Astrocyte (in vitro differentiated cells and primary cell): ENCODE data around the gene GCDH. TPM values are rescaled to one million over a fixed set of nuclear protein-coding genes. Genes with fewer than 3 reads are reported as not detected.

Experiments
- DNase-seq: peaks from one replicate; pipeline ENCODE4 v3.0.0-alpha.2; 2010; ENCODE audit warnings: low read depth
- FAIRE-seq: peaks from 2 replicates; lab custom pipeline; 2011; peaks lifted over from hg19 to GRCh38; lab: Jason Lieb, UNC
- H2AFZ ChIP-seq: 2 replicates; pipeline ENCODE4 v1.6.0; 2012; ENCODE audit warnings: low read depth, low read length, inconsistent platforms
- H3K27ac ChIP-seq: 2 replicates; pipeline ENCODE4 v1.5.1; 2011; ENCODE audit warnings: low read depth, low read length, inconsistent platforms
- H3K27me3 ChIP-seq: 2 replicates; pipeline ENCODE4 v1.6.0; 2011; ENCODE audit warnings: low read length, inconsistent platforms; ENCODE audit not compliant: insufficient read depth
- H3K36me3 ChIP-seq: 2 replicates; pipeline ENCODE4 v1.5.1; 2011; ENCODE audit warnings: low read length, inconsistent platforms; ENCODE audit not compliant: insufficient read depth
- H3K4me1 ChIP-seq: 2 replicates; pipeline ENCODE4 v1.5.1; 2011; ENCODE audit warnings: low read length, inconsistent platforms; ENCODE audit not compliant: insufficient read depth
- H3K4me2 ChIP-seq: 2 replicates; pipeline ENCODE4 v1.6.0; 2012; ENCODE audit warnings: low read length, inconsistent platforms
- H3K4me3 ChIP-seq: 2 replicates; pipeline ENCODE4 v1.5.1; 2011; ENCODE audit warnings: low read depth, mild to moderate bottlenecking, low read length, inconsistent platforms; ENCODE audit not compliant: insufficient read depth
- H3K79me2 ChIP-seq: 2 replicates; pipeline ENCODE4 v1.6.0; 2012; ENCODE audit warnings: mild to moderate bottlenecking, low read length, inconsistent platforms; ENCODE audit not compliant: insufficient read depth
- H3K9ac ChIP-seq: 2 replicates; pipeline ENCODE4 v1.6.0; 2012; ENCODE audit warnings: mild to moderate bottlenecking, low read length, inconsistent platforms
- H3K9me3 ChIP-seq: 2 replicates; pipeline ENCODE4 v1.5.1; 2012; ENCODE audit warnings: low read depth, mild to moderate bottlenecking, low read length, inconsistent platforms; ENCODE audit not compliant: insufficient read depth
- H4K20me1 ChIP-seq: 2 replicates; pipeline ENCODE4 v1.6.0; 2012; ENCODE audit warnings: low read length, inconsistent platforms; ENCODE audit not compliant: insufficient read depth
- H3K27ac Mint-ChIP-seq: one replicate; pipeline ENCODE4 v1.8.0; 2021; ENCODE audit warnings: mild to moderate bottlenecking, mixed read lengths; ENCODE audit not compliant: unreplicated experiment
- H3K27me3 Mint-ChIP-seq: one replicate; pipeline ENCODE4 v1.8.0; 2021; ENCODE audit warnings: low read depth, mixed read lengths; ENCODE audit not compliant: unreplicated experiment
- H3K36me3 Mint-ChIP-seq: one replicate; pipeline ENCODE4 v1.8.0; 2021; ENCODE audit warnings: low read depth, mixed read lengths; ENCODE audit not compliant: unreplicated experiment
- H3K4me1 Mint-ChIP-seq: one replicate; pipeline ENCODE4 v1.8.0; 2021; ENCODE audit warnings: low read depth, mixed read lengths; ENCODE audit not compliant: unreplicated experiment
- H3K4me3 Mint-ChIP-seq: one replicate; pipeline ENCODE4 v1.8.0; 2021; ENCODE audit warnings: mild to moderate bottlenecking, moderate library complexity, mixed read lengths; ENCODE audit not compliant: unreplicated experiment
- H3K9me3 Mint-ChIP-seq: one replicate; pipeline ENCODE4 v1.8.0; 2021; ENCODE audit warnings: mild to moderate bottlenecking, mixed read lengths; ENCODE audit not compliant: unreplicated experiment
- EZH2 ChIP-seq: IDR thresholded peaks from 2 replicates; pipeline ENCODE4 v1.6.1; 2012; ENCODE audit warnings: mild to moderate bottlenecking, low read length, inconsistent platforms; ENCODE audit not compliant: insufficient read depth
- total RNA-seq: library from RNA; stranded (reverse); gene quantifications from 2 replicates; pipeline ENCODE4 v1.2.1, GENCODE V29; 2021
- TF ChIP-seq, protein P1 (sequence below): IDR thresholded peaks from 2 replicates; pipeline ENCODE4 v1.5.1; 2011; ENCODE audit warnings: low read depth, mild to moderate bottlenecking, inconsistent platforms, low read length, moderate library complexity; ENCODE audit not compliant: insufficient read depth

The GCDH gene
- total RNA-seq, 1 donor from 2014 or later, result 17.5 TPM

DNA sequence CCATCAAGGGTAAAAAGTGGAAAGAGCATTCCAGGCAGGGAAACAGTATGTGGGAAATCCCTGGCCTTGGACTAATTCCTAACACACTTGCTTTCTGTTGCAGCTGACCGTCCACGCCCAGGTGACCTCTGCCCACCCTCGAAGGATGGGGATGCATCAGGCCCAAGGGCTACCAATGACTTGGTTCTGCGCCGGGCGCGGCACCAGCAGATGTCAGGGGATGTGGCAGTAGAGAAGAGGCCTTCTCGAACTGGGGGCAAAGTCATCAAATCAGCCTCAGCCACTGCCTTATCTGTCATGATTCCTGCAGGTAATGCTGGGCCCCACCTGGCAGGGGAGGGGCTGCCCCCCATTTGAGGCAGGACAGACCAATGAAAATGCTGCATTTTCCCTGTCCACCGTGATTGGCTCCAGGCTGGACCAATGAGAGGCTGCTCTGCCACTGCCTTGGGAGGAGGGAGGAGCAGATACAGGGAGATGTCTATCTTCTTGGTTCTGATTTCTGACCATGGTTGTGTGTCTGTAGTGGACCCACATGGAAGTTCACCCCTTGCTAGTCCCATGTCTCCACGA, 22.3 kb upstream of the GCDH start:
- Mint-ChIP-seq H3K36me3 (peaks cover 22% of the 10 kb centered on the region), H3K27me3 (peaks cover under 1% of the 10 kb centered on the region), H3K27ac (no peak overlapping the region), H3K4me3 (no peak overlapping the region), H3K4me1 (no peaks in the 10 kb centered on the region), H3K9me3 (peaks cover 5% of the 10 kb centered on the region)
- H3K4me3 ChIP-seq, result no peak overlapping the region
- no peak overlapping the region for H3K27ac ChIP-seq
- H3K36me3 ChIP-seq, result no peaks in the 10 kb centered on the region
- no peak overlapping the region for H3K4me2 ChIP-seq
- TF ChIP-seq, protein P1, sequence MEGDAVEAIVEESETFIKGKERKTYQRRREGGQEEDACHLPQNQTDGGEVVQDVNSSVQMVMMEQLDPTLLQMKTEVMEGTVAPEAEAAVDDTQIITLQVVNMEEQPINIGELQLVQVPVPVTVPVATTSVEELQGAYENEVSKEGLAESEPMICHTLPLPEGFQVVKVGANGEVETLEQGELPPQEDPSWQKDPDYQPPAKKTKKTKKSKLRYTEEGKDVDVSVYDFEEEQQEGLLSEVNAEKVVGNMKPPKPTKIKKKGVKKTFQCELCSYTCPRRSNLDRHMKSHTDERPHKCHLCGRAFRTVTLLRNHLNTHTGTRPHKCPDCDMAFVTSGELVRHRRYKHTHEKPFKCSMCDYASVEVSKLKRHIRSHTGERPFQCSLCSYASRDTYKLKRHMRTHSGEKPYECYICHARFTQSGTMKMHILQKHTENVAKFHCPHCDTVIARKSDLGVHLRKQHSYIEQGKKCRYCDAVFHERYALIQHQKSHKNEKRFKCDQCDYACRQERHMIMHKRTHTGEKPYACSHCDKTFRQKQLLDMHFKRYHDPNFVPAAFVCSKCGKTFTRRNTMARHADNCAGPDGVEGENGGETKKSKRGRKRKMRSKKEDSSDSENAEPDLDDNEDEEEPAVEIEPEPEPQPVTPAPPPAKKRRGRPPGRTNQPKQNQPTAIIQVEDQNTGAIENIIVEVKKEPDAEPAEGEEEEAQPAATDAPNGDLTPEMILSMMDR, result no peak
- no peak for TF ChIP-seq EZH2
- FAIRE-seq (no peak), DNase-seq (no peak)
- no peaks in the 10 kb centered on the region for H3K79me2 ChIP-seq
- no peaks in the 10 kb centered on the region for H3K9me3 ChIP-seq
- peaks cover under 1% of the 10 kb centered on the region for H3K27me3 ChIP-seq
- no peaks in the 10 kb centered on the region for H4K20me1 ChIP-seq
- no peak overlapping the region for H2AFZ ChIP-seq
- no peak overlapping the region for H3K9ac ChIP-seq
- H3K4me1 ChIP-seq, result peaks cover 3% of the 10 kb centered on the region

DNA sequence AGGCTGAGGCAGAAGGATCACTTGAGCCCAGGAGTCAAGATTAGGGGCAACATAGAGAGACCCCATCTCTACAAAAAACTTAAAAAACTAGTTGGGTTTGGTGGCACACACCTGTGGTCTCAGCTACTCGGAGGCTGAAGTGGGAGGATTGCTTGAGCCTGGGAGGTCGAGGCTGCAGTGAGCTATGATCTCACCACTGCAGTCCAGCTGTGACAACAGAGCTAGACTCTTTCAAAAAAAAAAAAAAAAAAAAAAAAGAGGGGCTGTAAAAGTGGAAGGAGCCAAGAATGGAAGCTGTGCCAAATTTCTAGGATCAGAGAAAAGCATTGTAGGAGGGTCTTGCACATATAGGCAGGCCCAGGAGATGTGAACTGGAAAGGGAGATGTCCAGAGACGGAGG, 19.3 kb upstream of the GCDH start:
- no peak for FAIRE-seq
- H3K27me3 Mint-ChIP-seq, result no peaks in the 10 kb centered on the region
- no peak overlapping the region for H3K27ac Mint-ChIP-seq
- TF ChIP-seq EZH2, result no peak
- TF ChIP-seq, protein P1, result no peak
- H3K9me3 Mint-ChIP-seq, result peaks cover 5% of the 10 kb centered on the region
- Histone ChIP-seq H3K9ac (no peak overlapping the region), H3K9me3 (no peaks in the 10 kb centered on the region), H2AFZ (no peak overlapping the region), H3K27ac (no peak overlapping the region), H3K4me2 (no peak overlapping the region), H3K4me3 (no peak overlapping the region), H3K36me3 (no peaks in the 10 kb centered on the region), H4K20me1 (no peaks in the 10 kb centered on the region), H3K4me1 (peaks cover 3% of the 10 kb centered on the region), H3K79me2 (no peaks in the 10 kb centered on the region), H3K27me3 (no peaks in the 10 kb centered on the region)
- H3K4me1 Mint-ChIP-seq, result no peaks in the 10 kb centered on the region
- DNase-seq, result no peak
- H3K4me3 Mint-ChIP-seq, result no peak overlapping the region
- peaks cover 21% of the 10 kb centered on the region for H3K36me3 Mint-ChIP-seq

DNA sequence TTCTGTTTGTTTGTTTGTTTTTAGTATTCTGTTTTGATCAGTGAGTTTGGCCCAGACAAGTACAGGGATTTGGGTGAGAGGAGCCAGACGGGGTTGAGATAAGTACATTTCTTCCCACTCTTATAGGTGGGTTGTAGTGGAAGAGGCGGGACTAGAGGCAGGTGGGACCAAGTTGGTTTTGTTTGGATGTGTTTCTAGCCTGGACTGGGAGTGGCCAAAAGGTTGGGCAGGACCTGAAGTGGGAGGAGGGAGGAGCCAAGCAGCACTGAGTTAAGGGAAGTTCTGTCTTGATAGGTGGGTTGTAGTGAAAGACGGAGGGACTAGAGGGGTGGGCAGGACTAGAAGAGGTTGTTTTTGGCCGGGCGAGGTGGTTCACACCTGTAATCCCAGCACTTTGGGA, 18.7 kb upstream of the GCDH start:
- H4K20me1 ChIP-seq, result no peaks in the 10 kb centered on the region
- H3K4me3 ChIP-seq, result no peak overlapping the region
- DNase-seq, result no peak
- no peaks in the 10 kb centered on the region for H3K9me3 ChIP-seq
- no peak for FAIRE-seq
- TF ChIP-seq, protein P1, result no peak
- TF ChIP-seq EZH2, result no peak
- H2AFZ ChIP-seq, result no peak overlapping the region
- no peaks in the 10 kb centered on the region for H3K36me3 ChIP-seq
- no peaks in the 10 kb centered on the region for H3K27me3 ChIP-seq
- Mint-ChIP-seq H3K9me3 (peaks cover 5% of the 10 kb centered on the region), H3K4me1 (no peaks in the 10 kb centered on the region), H3K4me3 (no peak overlapping the region), H3K27me3 (no peaks in the 10 kb centered on the region), H3K36me3 (peaks cover 21% of the 10 kb centered on the region), H3K27ac (peak overlapping the region; percentile 15)
- H3K79me2 ChIP-seq, result no peaks in the 10 kb centered on the region
- no peak overlapping the region for H3K27ac ChIP-seq
- H3K4me2 ChIP-seq, result no peak overlapping the region
- H3K9ac ChIP-seq, result no peak overlapping the region
- H3K4me1 ChIP-seq, result peaks cover 3% of the 10 kb centered on the region
